Ovary (tissue), 9 donors: ENCODE measurements around the gene IKZF3. TPM values are rescaled to one million over a fixed set of nuclear protein-coding genes. Genes with fewer than 3 reads are reported as not detected.

Experiments used
- DNase-seq, 5 donors: peaks; one replicate each; pipeline ENCODE4 v3.0.0-alpha.2; 2019 to 2020
- H3K27ac ChIP-seq, 2 donors: fragments of 200-600 bp; one replicate each; pipeline versions ENCODE4 v1.5.1 to v1.8.0; 2019 to 2022
- H3K27me3 ChIP-seq: fragments of 200-600 bp; one replicate; pipeline ENCODE4 v1.8.0; 2022
- H3K36me3 ChIP-seq: fragments of 200-600 bp; sonication (generic); one replicate; pipeline ENCODE4 v1.5.1; 2019
- H3K4me1 ChIP-seq: one replicate; pipeline ENCODE4 v1.8.1; 2013; ENCODE audit warnings: mild to moderate bottlenecking, moderate library complexity; ENCODE audit not compliant: insufficient read depth
- H3K4me3 ChIP-seq: fragments of 200-600 bp; sonication (generic); one replicate; pipeline ENCODE4 v1.5.1; 2017
- H3K9me3 ChIP-seq, 2 donors: fragments of 200-600 bp in 1 of 2; sonication (generic) in 1 of 2; one replicate each; pipeline versions ENCODE4 v1.5.1 to v1.8.1; 2013 to 2019; ENCODE audit warnings: mild to moderate bottlenecking in 1 of 2, moderate library complexity in 1 of 2
- EP300 ChIP-seq: sonication (generic); formaldehyde crosslinking; IDR thresholded peaks from one replicate; pipeline ENCODE4 v1.6.1; 2017; ENCODE audit warnings: antibody characterized with exemption
- POLR2A ChIP-seq: fragments of 450-650 bp; IDR thresholded peaks from one replicate; pipeline ENCODE4 v1.6.1; 2017; ENCODE audit warnings: antibody characterized with exemption, mild to moderate bottlenecking, moderate library complexity
- WGBS, 3 donors: extraction: QIAGEN DNeasy Blood & Tissue Kit in 1 of 3; methylation state at CpG; one replicate each; pipeline versions ENCODE4 v1.1.5 to v1.1.7; 2013 to 2017; 5-methylcytosine and 5-hydroxymethylcytosine counted together
- intact Hi-C, 4 donors: fragments of 100-400 bp; cut with DNase I; formaldehyde crosslinking; loops; one replicate each; pipeline versions ENCODE4 v1.11.0 to v1.15.1; 2022 to 2023
- polyA plus RNA-seq, 2 donors: library from polyadenylated mRNA; stranded (reverse); fragments of 200-250 nt in 1 of 2; fragments of 350-450 nt in 1 of 2; fragmentation: Illumina TruSeq in 1 of 2; extraction: RNeasy Lipid Tissue Mini Kit (QIAGEN cat#74804) in 1 of 2; gene quantifications; one replicate each; pipeline ENCODE4 v1.2.3, GENCODE V29; 2013 to 2014
- total RNA-seq, 7 donors: library from RNA; depleted of rRNA in 2 of 7; stranded (reverse); fragments of >200 nt in 2 of 7; fragmentation: NEBNext Ultra II Directional in 3 of 7; extraction: Animal tissue kit (Norgen Biotek cat#: 25700) in 3 of 7; gene quantifications; one replicate each; pipeline versions ENCODE4 v1.1.0 to v1.2.4, GENCODE V29; 2016 to 2023
- TF ChIP-seq, protein P1 (sequence below), 3 donors: fragments of 450-650 bp in 2 of 3; fragments of 200-600 bp in 1 of 3; IDR thresholded peaks; one replicate each; pipeline versions ENCODE4 v1.5.1 to v1.8.0; 2016 to 2022; ENCODE audit warnings: antibody characterized with exemption in 3 of 3, mild to moderate bottlenecking in 1 of 3
- donor health status: DM: no; HTN: no; CAD: no; lungs with moderate emphysema.
- donor health status: DM: no; HTN: no; CAD: no.
- donor health status: Bipolar disorder and iron deficiency.
- donor health status: DM: yes; HTN: yes; CAD: no.
- donor health status: DM: no; HTN: no; CAD: no.
- donor health status: DM: yes; HTN: yes; CAD: no.

Gene IKZF3
- total and polyA plus RNA-seq, 9 donors, result 0.16 to 2.6 (median 0.62) TPM

DNA sequence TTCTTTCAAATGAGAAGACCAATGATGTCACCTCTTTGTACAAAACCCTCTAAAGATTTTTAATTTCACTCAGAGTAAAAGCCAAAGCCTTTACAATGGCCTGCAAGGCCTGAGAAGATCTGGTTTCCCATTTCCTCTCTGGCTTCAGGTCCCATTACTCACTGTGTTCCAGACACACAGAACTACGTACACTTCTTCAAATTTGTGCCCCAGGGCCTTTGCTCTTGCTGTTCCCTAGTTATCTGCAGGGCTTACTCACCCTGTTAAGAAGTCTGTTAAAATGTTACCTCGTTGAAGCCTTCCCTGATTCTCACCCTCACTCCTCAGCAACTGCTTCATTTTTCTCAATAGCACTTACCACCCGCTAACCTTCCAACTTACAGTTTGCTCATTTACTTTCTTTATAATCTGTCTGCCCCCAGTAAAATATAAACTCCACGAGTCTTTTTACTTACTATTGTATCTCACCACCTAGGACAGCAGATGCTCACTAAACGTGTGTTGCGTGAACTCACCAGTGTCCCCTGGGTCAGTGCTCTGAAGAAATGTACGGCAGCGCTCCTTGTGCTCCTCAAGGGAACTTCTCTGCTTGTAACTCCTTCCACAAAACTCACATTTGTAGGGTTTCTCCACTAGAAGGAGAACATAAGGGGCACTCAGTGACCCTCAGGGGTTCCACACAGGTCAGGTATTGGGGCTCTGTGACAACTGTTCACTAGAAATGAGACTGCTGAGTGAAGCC is 76.2 kb downstream of the IKZF3 start:
- H3K4me1 ChIP-seq, result no peaks in the 10 kb centered on the region
- no peak for DNase-seq
- H3K36me3 ChIP-seq, result no peaks in the 10 kb centered on the region
- no peaks in the 10 kb centered on the region for H3K9me3 ChIP-seq
- TF ChIP-seq, protein P1, sequence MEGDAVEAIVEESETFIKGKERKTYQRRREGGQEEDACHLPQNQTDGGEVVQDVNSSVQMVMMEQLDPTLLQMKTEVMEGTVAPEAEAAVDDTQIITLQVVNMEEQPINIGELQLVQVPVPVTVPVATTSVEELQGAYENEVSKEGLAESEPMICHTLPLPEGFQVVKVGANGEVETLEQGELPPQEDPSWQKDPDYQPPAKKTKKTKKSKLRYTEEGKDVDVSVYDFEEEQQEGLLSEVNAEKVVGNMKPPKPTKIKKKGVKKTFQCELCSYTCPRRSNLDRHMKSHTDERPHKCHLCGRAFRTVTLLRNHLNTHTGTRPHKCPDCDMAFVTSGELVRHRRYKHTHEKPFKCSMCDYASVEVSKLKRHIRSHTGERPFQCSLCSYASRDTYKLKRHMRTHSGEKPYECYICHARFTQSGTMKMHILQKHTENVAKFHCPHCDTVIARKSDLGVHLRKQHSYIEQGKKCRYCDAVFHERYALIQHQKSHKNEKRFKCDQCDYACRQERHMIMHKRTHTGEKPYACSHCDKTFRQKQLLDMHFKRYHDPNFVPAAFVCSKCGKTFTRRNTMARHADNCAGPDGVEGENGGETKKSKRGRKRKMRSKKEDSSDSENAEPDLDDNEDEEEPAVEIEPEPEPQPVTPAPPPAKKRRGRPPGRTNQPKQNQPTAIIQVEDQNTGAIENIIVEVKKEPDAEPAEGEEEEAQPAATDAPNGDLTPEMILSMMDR (IDR thresholded peaks at IDR 0.05), result no peak
- no peak for TF ChIP-seq EP300
- no peak for TF ChIP-seq POLR2A
- intact Hi-C loops, result no loop called here
- H3K27me3 ChIP-seq, result no peaks in the 10 kb centered on the region
- WGBS, 3 donors, result 76 to 85% (median 81%) methylated on average over 8 of the region's 8 CpGs
- no peak overlapping the region for H3K27ac ChIP-seq
- H3K4me3 ChIP-seq, result no peak overlapping the region

DNA sequence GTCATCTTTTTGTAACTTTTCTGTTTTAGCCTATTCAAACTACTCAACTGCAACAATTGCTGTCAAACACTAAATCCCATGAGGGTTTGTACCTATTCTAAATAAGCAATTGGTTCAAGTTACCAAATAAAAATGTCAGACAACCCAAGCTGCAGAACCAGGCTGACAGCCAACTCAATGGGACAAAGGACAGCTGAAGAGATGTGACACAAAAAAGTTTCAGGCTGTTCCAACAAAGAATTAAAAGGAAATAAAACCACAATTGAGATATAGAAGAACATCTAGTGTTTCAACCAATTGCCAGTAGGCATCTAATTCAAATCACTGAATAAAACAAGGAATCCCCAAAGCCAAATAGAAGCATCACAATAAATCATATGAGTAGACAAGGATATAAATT is 77.1 kb downstream of the IKZF3 start:
- intact Hi-C loops, result no loop called here
- H3K27me3 ChIP-seq, result no peaks in the 10 kb centered on the region
- H3K36me3 ChIP-seq, result no peaks in the 10 kb centered on the region
- H3K9me3 ChIP-seq, result no peaks in the 10 kb centered on the region
- no peaks in the 10 kb centered on the region for H3K4me1 ChIP-seq
- H3K27ac ChIP-seq, result no peak overlapping the region
- TF ChIP-seq, protein P1 (IDR thresholded peaks at IDR 0.05), result no peak
- no peak for TF ChIP-seq POLR2A
- TF ChIP-seq EP300, result no peak
- H3K4me3 ChIP-seq, result no peak overlapping the region
- no peak for DNase-seq

DNA sequence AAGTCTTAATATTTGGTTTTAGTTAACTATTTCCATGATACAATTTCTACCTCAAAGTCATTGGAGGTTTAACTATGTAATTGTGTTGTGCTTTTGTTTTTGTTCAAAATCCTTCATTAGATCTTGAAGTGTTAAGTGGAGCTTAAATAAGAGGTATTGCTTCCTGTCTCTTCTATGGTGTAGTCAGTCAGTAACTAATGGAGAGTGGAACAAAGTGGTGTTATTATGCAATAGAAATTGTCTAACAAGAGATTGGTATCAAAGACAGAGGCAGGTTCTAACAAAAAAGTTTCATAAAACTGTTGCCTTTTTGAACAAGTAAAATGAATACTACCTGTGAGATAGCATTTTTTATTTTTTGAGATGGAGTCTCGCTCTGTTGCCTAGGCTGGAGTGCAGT is 81.1 kb downstream of the IKZF3 start:
- no peaks in the 10 kb centered on the region for H3K9me3 ChIP-seq
- no peaks in the 10 kb centered on the region for H3K4me1 ChIP-seq
- TF ChIP-seq EP300, result no peak
- WGBS, 3 donors, result 73 to 89% (median 80%) methylated on average over 1 of the region's 1 CpG
- DNase-seq, result no peak
- no peak overlapping the region for H3K4me3 ChIP-seq
- H3K36me3 ChIP-seq, result no peaks in the 10 kb centered on the region
- H3K27ac ChIP-seq, result no peak overlapping the region
- no peaks in the 10 kb centered on the region for H3K27me3 ChIP-seq
- intact Hi-C loops, result no loop called here

DNA sequence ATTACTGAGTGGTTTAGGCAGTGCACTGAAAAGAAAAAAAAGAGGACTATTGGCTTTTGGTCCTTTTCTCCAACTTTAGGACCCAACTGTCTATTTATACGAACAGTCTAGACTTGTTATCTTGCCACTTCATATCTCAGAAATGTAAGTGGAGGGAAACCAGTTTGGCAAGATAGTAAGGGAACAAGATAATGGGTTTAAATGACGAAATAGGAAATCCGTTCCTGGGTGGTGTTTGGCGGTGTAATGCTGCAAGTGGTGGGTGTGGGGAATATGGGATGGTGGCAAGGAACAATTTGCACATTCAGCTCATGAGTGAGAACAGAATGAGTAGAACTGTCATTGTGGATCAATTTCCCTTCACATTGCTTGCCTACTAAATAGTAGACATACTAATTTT is 81.6 kb downstream of the IKZF3 start:
- no peak for DNase-seq
- intact Hi-C loops, result no loop called here
- 48 to 55% (median 51%) methylated on average over 4 of the region's 4 CpGs for WGBS, 3 donors
- Histone ChIP-seq H3K27me3 (no peaks in the 10 kb centered on the region), H3K4me1 (no peaks in the 10 kb centered on the region), H3K9me3 (no peaks in the 10 kb centered on the region), H3K4me3 (no peak overlapping the region), H3K36me3 (no peaks in the 10 kb centered on the region), H3K27ac (no peak overlapping the region)
- TF ChIP-seq POLR2A, result no peak
- TF ChIP-seq, protein P1 (IDR thresholded peaks at IDR 0.05), result no peak
- TF ChIP-seq EP300, result no peak

DNA sequence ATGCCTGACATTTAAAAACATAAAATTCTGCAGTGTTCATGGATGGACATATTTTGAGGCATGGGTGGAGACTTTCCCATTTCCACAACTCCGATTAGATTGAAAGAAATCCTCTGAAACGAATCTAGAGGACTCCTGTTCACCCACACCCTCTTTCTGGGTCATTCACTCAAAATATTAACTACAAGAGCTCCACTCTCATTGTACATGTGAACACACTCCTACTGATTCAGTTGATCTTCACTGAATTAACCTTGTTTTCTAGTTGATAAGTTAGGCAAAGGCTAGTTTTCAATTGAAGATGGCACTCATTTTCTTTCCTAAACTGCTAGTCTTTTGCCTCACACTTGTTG is 82.3 kb downstream of the IKZF3 start:
- DNase-seq, result no peak
- no peaks in the 10 kb centered on the region for H3K36me3 ChIP-seq
- intact Hi-C loops, result no loop called here

More for the DNA sequence above, 82.3 kb downstream of the IKZF3 start:
- no peak overlapping the region for H3K27ac ChIP-seq
- H3K4me1 ChIP-seq, result no peaks in the 10 kb centered on the region
- no peaks in the 10 kb centered on the region for H3K9me3 ChIP-seq
- 42 to 58% (median 52%) methylated on average over 2 of the region's 2 CpGs for WGBS, 3 donors
- H3K27me3 ChIP-seq, result no peaks in the 10 kb centered on the region
- TF ChIP-seq POLR2A (no peak), EP300 (no peak)
- TF ChIP-seq, protein P1 (IDR thresholded peaks at IDR 0.05), result no peak
- no peak overlapping the region for H3K4me3 ChIP-seq
